Measurements from ENCODE around the gene ASB14.
"Not testable (repeated sequence)": the region's sequence is repeated elsewhere in the genome, so short reads cannot be mapped to it uniquely, and the experiment has no call there.

GRCh38 chr3:57339071-57339642 is 46.7 kb upstream of the ASB14 start:
- not testable (repeated sequence) for TF ChIP-seq CTCF, EP300, POLR2AphosphoS5, POLR2A (IDR thresholded peaks at IDR 0.05)

All from sigmoid colon (tissue), 4 donors.